Measurements from ENCODE around the gene SLC8A1.

Gene SLC8A1

GRCh38 chr2:40168032-40168431 lies 283.9 kb downstream of the SLC8A1 start:
- Histone ChIP-seq H3K27ac (ENCODE audit: insufficient read depth, low read length, poor library complexity, severe bottlenecking) (no peak overlapping the region), H3K4me3 (ENCODE audit: insufficient read depth, low read depth, low read length, poor library complexity, severe bottlenecking) (no peak overlapping the region), H3K27me3 (replicated peaks; ENCODE audit: control insufficient read depth, insufficient read depth, low read length, poor library complexity, severe bottlenecking) (no peaks in the 10 kb centered on the region), H3K36me3 (ENCODE audit: control insufficient read depth, insufficient read depth, low read length) (no peaks in the 10 kb centered on the region), H3K4me1 (ENCODE audit: control insufficient read depth, insufficient read depth, low read length, poor library complexity, severe bottlenecking) (no peaks in the 10 kb centered on the region), H3K9me3 (ENCODE audit: control insufficient read depth, low read length) (no peaks in the 10 kb centered on the region)
- no peak for DNase-seq

GRCh38 chr2:40166006-40166405 lies 285.9 kb downstream of the SLC8A1 start:
- no peak for DNase-seq
- no peaks in the 10 kb centered on the region for H3K27me3 ChIP-seq (replicated peaks; ENCODE audit: control insufficient read depth, insufficient read depth, low read length, poor library complexity, severe bottlenecking)
- no peaks in the 10 kb centered on the region for H3K4me1 ChIP-seq (ENCODE audit: control insufficient read depth, insufficient read depth, low read length, poor library complexity, severe bottlenecking)
- no peak overlapping the region for H3K4me3 ChIP-seq (ENCODE audit: insufficient read depth, low read depth, low read length, poor library complexity, severe bottlenecking)
- no peaks in the 10 kb centered on the region for H3K9me3 ChIP-seq (ENCODE audit: control insufficient read depth, low read length)
- no peaks in the 10 kb centered on the region for H3K36me3 ChIP-seq (ENCODE audit: control insufficient read depth, insufficient read depth, low read length)
- H3K27ac ChIP-seq (ENCODE audit: insufficient read depth, low read length, poor library complexity, severe bottlenecking) = no peak overlapping the region

GRCh38 chr2:40165509-40165844 lies 286.4 kb downstream of the SLC8A1 start:
- no peaks in the 10 kb centered on the region for H3K36me3 ChIP-seq (ENCODE audit: control insufficient read depth, insufficient read depth, low read length)
- H3K27ac ChIP-seq (ENCODE audit: insufficient read depth, low read length, poor library complexity, severe bottlenecking) = no peak overlapping the region
- no peak for DNase-seq
- H3K27me3 ChIP-seq (replicated peaks; ENCODE audit: control insufficient read depth, insufficient read depth, low read length, poor library complexity, severe bottlenecking) = no peaks in the 10 kb centered on the region
- H3K9me3 ChIP-seq (ENCODE audit: control insufficient read depth, low read length) = no peaks in the 10 kb centered on the region
- H3K4me1 ChIP-seq (ENCODE audit: control insufficient read depth, insufficient read depth, low read length, poor library complexity, severe bottlenecking) = no peaks in the 10 kb centered on the region
- H3K4me3 ChIP-seq (ENCODE audit: insufficient read depth, low read depth, low read length, poor library complexity, severe bottlenecking) = no peak overlapping the region

DNA sequence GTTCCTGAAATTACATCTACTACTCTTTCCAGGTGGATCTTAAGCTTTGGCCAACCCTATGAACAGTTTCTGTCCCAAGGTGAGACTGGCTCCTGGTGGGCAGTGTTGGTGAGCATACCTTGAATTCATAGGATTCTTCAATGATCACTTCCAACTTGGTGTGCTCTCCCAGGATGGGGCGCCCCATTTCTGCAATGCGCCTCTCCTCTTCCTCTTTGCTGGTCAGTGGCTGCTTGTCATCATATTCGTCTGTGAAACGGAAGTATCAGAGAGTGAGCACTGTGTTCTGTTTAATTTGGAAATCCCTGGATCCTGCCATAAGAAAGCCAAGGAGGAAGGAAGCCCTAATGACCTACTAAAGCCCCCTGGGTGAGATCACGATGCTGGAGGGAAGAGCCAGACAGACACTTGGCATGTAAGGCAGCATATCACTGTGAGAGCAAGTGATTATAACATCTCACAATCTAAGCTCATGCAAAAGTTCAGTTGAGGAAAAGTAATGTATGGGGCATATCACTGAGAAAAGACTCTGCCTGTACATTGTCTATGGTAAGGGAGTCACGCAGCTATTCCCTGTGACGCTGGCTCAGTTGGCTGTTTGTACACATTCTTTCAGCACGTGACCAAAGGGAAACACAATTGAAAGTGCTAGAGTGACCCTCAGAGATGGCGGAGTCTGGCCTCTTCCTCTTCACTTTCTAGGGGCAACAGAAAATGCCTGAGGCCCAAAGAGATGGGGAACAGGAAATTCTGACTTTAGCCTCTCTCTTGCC lies 287.0 kb downstream of the SLC8A1 start:
- DNase-seq = no peak
- H3K4me3 ChIP-seq (ENCODE audit: insufficient read depth, low read depth, low read length, poor library complexity, severe bottlenecking) = no peak overlapping the region
- no peak overlapping the region for H3K27ac ChIP-seq (ENCODE audit: insufficient read depth, low read length, poor library complexity, severe bottlenecking)
- no peaks in the 10 kb centered on the region for H3K9me3 ChIP-seq (ENCODE audit: control insufficient read depth, low read length)
- no peaks in the 10 kb centered on the region for H3K4me1 ChIP-seq (ENCODE audit: control insufficient read depth, insufficient read depth, low read length, poor library complexity, severe bottlenecking)
- no peaks in the 10 kb centered on the region for H3K36me3 ChIP-seq (ENCODE audit: control insufficient read depth, insufficient read depth, low read length)
- H3K27me3 ChIP-seq (replicated peaks; ENCODE audit: control insufficient read depth, insufficient read depth, low read length, poor library complexity, severe bottlenecking) = no peaks in the 10 kb centered on the region

DNA sequence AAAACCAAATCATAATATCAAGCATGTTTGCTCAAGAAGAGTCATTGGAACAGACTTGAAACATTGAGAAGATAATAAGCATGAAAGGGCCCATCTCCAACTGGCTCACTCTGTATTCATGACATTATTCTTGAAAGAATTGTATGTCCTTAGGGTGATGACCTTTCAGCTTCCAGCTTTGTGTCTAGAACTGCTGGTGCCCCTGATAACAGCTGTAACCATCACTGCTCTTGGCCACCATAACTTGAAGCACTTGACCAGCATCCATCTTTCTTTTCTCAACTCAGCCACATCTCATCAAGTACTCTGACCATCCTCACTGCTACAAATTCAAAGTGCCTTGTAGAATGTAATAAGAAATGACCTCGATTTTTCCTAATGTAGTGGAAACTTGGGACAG lies 289.9 kb downstream of the SLC8A1 start:
- H3K27ac ChIP-seq (ENCODE audit: insufficient read depth, low read length, poor library complexity, severe bottlenecking) = no peak overlapping the region
- H3K36me3 ChIP-seq (ENCODE audit: control insufficient read depth, insufficient read depth, low read length) = no peaks in the 10 kb centered on the region
- no peaks in the 10 kb centered on the region for H3K4me1 ChIP-seq (ENCODE audit: control insufficient read depth, insufficient read depth, low read length, poor library complexity, severe bottlenecking)
- H3K9me3 ChIP-seq (ENCODE audit: control insufficient read depth, low read length) = no peaks in the 10 kb centered on the region
- no peaks in the 10 kb centered on the region for H3K27me3 ChIP-seq (replicated peaks; ENCODE audit: control insufficient read depth, insufficient read depth, low read length, poor library complexity, severe bottlenecking)
- no peak overlapping the region for H3K4me3 ChIP-seq (ENCODE audit: insufficient read depth, low read depth, low read length, poor library complexity, severe bottlenecking)
- DNase-seq = no peak

GRCh38 chr2:40160751-40161218 lies 291.1 kb downstream of the SLC8A1 start:
- H3K4me3 ChIP-seq (ENCODE audit: insufficient read depth, low read depth, low read length, poor library complexity, severe bottlenecking) = no peak overlapping the region
- H3K27ac ChIP-seq (ENCODE audit: insufficient read depth, low read length, poor library complexity, severe bottlenecking) = no peak overlapping the region
- H3K9me3 ChIP-seq (ENCODE audit: control insufficient read depth, low read length) = no peaks in the 10 kb centered on the region
- no peaks in the 10 kb centered on the region for H3K4me1 ChIP-seq (ENCODE audit: control insufficient read depth, insufficient read depth, low read length, poor library complexity, severe bottlenecking)
- DNase-seq = no peak
- no peaks in the 10 kb centered on the region for H3K36me3 ChIP-seq (ENCODE audit: control insufficient read depth, insufficient read depth, low read length)
- no peaks in the 10 kb centered on the region for H3K27me3 ChIP-seq (replicated peaks; ENCODE audit: control insufficient read depth, insufficient read depth, low read length, poor library complexity, severe bottlenecking)

- no peak overlapping the region for H3K4me3 ChIP-seq (ENCODE audit: insufficient read depth, low read depth, low read length, poor library complexity, severe bottlenecking)
- H3K27me3 ChIP-seq (replicated peaks; ENCODE audit: control insufficient read depth, insufficient read depth, low read length, poor library complexity, severe bottlenecking) = no peaks in the 10 kb centered on the region
- H3K36me3 ChIP-seq (ENCODE audit: control insufficient read depth, insufficient read depth, low read length) = no peaks in the 10 kb centered on the region
- H3K9me3 ChIP-seq (ENCODE audit: control insufficient read depth, low read length) = no peaks in the 10 kb centered on the region
- no peaks in the 10 kb centered on the region for H3K4me1 ChIP-seq (ENCODE audit: control insufficient read depth, insufficient read depth, low read length, poor library complexity, severe bottlenecking)
- no peak overlapping the region for H3K27ac ChIP-seq (ENCODE audit: insufficient read depth, low read length, poor library complexity, severe bottlenecking)
- DNase-seq = no peak
Observed at GRCh38 chr2:40159333-40159732, 292.6 kb downstream of the SLC8A1 start.

DNA sequence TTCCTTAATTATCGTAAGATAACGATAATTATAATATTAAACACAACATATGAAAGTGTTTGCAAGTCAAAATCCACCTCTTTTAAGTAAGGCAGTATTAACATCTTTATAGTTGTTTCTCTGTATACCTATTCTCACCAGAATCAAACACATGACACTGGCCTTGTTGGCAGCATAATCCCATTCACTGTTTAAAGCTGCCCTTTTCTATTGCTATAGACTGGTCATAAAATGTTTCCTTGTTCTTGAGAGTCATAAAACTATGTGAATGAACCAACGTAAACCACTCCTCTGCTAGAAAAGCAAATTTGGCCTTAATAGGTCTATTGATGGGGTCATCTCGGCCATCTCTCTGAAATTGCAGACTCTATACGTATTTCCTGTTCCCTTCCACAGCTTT lies 293.1 kb downstream of the SLC8A1 start:
- no peak for DNase-seq
- Histone ChIP-seq H3K4me1 (ENCODE audit: control insufficient read depth, insufficient read depth, low read length, poor library complexity, severe bottlenecking) (no peaks in the 10 kb centered on the region), H3K36me3 (ENCODE audit: control insufficient read depth, insufficient read depth, low read length) (no peaks in the 10 kb centered on the region), H3K4me3 (ENCODE audit: insufficient read depth, low read depth, low read length, poor library complexity, severe bottlenecking) (no peak overlapping the region), H3K27me3 (replicated peaks; ENCODE audit: control insufficient read depth, insufficient read depth, low read length, poor library complexity, severe bottlenecking) (no peaks in the 10 kb centered on the region), H3K9me3 (ENCODE audit: control insufficient read depth, low read length) (no peaks in the 10 kb centered on the region), H3K27ac (ENCODE audit: insufficient read depth, low read length, poor library complexity, severe bottlenecking) (no peak overlapping the region)

- DNase-seq = no peak
- Histone ChIP-seq H3K27me3 (replicated peaks; ENCODE audit: control insufficient read depth, insufficient read depth, low read length, poor library complexity, severe bottlenecking) (no peaks in the 10 kb centered on the region), H3K9me3 (ENCODE audit: control insufficient read depth, low read length) (no peaks in the 10 kb centered on the region), H3K27ac (ENCODE audit: insufficient read depth, low read length, poor library complexity, severe bottlenecking) (no peak overlapping the region), H3K4me1 (ENCODE audit: control insufficient read depth, insufficient read depth, low read length, poor library complexity, severe bottlenecking) (no peaks in the 10 kb centered on the region), H3K4me3 (ENCODE audit: insufficient read depth, low read depth, low read length, poor library complexity, severe bottlenecking) (no peak overlapping the region), H3K36me3 (ENCODE audit: control insufficient read depth, insufficient read depth, low read length) (no peaks in the 10 kb centered on the region)
Observed at GRCh38 chr2:40155728-40156127, 296.2 kb downstream of the SLC8A1 start.

- H3K4me1 ChIP-seq (ENCODE audit: control insufficient read depth, insufficient read depth, low read length, poor library complexity, severe bottlenecking) = no peaks in the 10 kb centered on the region
- H3K4me3 ChIP-seq (ENCODE audit: insufficient read depth, low read depth, low read length, poor library complexity, severe bottlenecking) = no peak overlapping the region
- H3K36me3 ChIP-seq (ENCODE audit: control insufficient read depth, insufficient read depth, low read length) = no peaks in the 10 kb centered on the region
- no peaks in the 10 kb centered on the region for H3K9me3 ChIP-seq (ENCODE audit: control insufficient read depth, low read length)
- H3K27me3 ChIP-seq (replicated peaks; ENCODE audit: control insufficient read depth, insufficient read depth, low read length, poor library complexity, severe bottlenecking) = no peaks in the 10 kb centered on the region
- no peak overlapping the region for H3K27ac ChIP-seq (ENCODE audit: insufficient read depth, low read length, poor library complexity, severe bottlenecking)
- DNase-seq = no peak
Observed at GRCh38 chr2:40150266-40150665, 301.6 kb downstream of the SLC8A1 start.
